ENCODE results near the gene HOXC4. TPM values are rescaled to one million over a fixed set of nuclear protein-coding genes. Genes with fewer than 3 reads are reported as not detected.

The HOXC4 gene
- total and polyA plus RNA-seq, 2 of the 4 experiments (the other 2 are of a cell fraction): under 0.01 to 0.26 TPM

GRCh38 chr12:54047160-54047963 is 6.3 kb upstream of the HOXC4 start:
- Histone ChIP-seq H2BK5ac (ENCODE audit: low read depth, low read length, poor library complexity, severe bottlenecking) (no peak overlapping the region), H3K9me3 (ENCODE audit: control insufficient read depth, insufficient read depth, low read length) (no peaks in the 10 kb centered on the region), H3K56ac (ENCODE audit: extremely low read depth, insufficient read depth, low read length) (no peak overlapping the region), H3K9me1 (ENCODE audit: insufficient read depth, low read length) (no peaks in the 10 kb centered on the region), H3K36me3 (ENCODE audit: control insufficient read depth, insufficient read depth, low read length) (no peaks in the 10 kb centered on the region), H3K4ac (ENCODE audit: low read depth, low read length) (no peak overlapping the region), H4K5ac (ENCODE audit: low read depth, low read length) (no peak overlapping the region), H4K8ac (ENCODE audit: low read depth in 2 of 2, low read length in 2 of 2) (no peak overlapping the region), H3K9ac (ENCODE audit: low read depth, low read length) (no peak overlapping the region), H4K91ac (ENCODE audit: insufficient read depth, low read depth, low read length) (no peak overlapping the region), H3K79me1 (ENCODE audit: low read depth in 1 of 2, low read length in 2 of 2) (no peaks in the 10 kb centered on the region), H3K4me3 (ENCODE audit: insufficient read depth, low read depth, low read length) (no peak overlapping the region), H3K14ac (replicated peaks; ENCODE audit: low read depth, low read length) (no peak overlapping the region), H3K4me2 (ENCODE audit: low read depth, low read length) (no peak overlapping the region), H3K23ac (ENCODE audit: low read depth, low read length) (no peak overlapping the region), H2BK15ac (ENCODE audit: low read depth, low read length) (no peak overlapping the region), H2AK9ac (replicated peaks; ENCODE audit: low read depth, low read length, poor library complexity) (no peak overlapping the region), H2AFZ (replicated peaks; ENCODE audit: low read length, poor library complexity) (no peak overlapping the region), H3K18ac (ENCODE audit: low read depth, low read length) (no peak overlapping the region), H3K4me1 (ENCODE audit: control insufficient read depth, insufficient read depth, low read length) (no peaks in the 10 kb centered on the region), H2AK5ac (ENCODE audit: low read depth, low read length) (no peak overlapping the region), H3K27ac (ENCODE audit: insufficient read depth, low read length) (no peak overlapping the region), H3K27me3 (ENCODE audit: control insufficient read depth, insufficient read depth, low read length) (peaks cover 77% of the 10 kb centered on the region), H2BK120ac (ENCODE audit: low read depth, low read length) (no peak overlapping the region), H4K20me1 (ENCODE audit: insufficient read depth, low read length) (no peaks in the 10 kb centered on the region), H2BK20ac (ENCODE audit: low read depth, low read length) (no peak overlapping the region)
- DNase-seq: no peak
- no peak for TF ChIP-seq MAZ (IDR thresholded peaks at IDR 0.05; ENCODE audit: borderline replicate concordance, low read depth, low read length)
- TF ChIP-seq CHD1 (IDR thresholded peaks at IDR 0.05; ENCODE audit: low read depth, low read length): no peak
- BruUV-seq (replicated peaks): no TSS peak
- dilution Hi-C loops (cut with HindIII; ENCODE audit: low sequenced_read_pairs, unreplicated experiment): no loop called here
- intact Hi-C loops (cut with micrococcal nuclease): no loop called here
- CTCF ChIA-PET: no interaction called here
- POLR2A ChIA-PET (ENCODE audit: unreplicated experiment): no interaction called here
- in situ Hi-C loops (cut with MboI; ENCODE audit: low sequenced_read_pairs): no loop called here
- ATAC-seq (ENCODE audit: low read depth): no peak
- 21% methylated on average over 38 of the region's 61 CpGs; no CpG with 5 or more reads in 1 of the 2 experiments for WGBS, 2 experiments (ENCODE audit: extremely low coverage in 2 of 2, insufficient read length in 1 of 2)
